ENCODE results near the gene CYYR1.

DNA sequence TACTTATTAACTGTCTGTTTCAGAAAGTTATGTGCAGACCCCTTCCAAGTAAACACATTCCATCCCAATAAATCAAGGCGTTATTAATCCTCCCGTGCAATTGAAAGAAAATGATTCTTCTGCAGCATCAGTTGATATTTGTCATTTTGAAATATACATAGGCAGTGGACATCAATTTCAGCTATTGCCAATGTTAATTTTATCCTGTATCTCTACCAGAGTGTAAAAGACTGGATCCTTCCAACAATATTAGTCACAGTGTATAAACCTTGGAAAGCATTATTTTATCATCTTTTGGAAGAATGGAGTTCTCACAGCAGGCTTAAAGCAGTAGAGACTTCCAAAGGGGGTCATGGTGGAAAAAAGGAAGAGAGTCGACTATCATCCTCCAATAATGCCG lies 150.4 kb downstream of the CYYR1 start:
- TF ChIP-seq HNF4G (IDR thresholded peaks at IDR 0.05) (no peak), EGR1 (IDR thresholded peaks at IDR 0.05; ENCODE audit: low read depth in 2 of 2) (no peak), NR2F2 (IDR thresholded peaks at IDR 0.05) (no peak), JUND (IDR thresholded peaks at IDR 0.05) (no peak), YY1 (IDR thresholded peaks at IDR 0.05) (no peak), SP1 (IDR thresholded peaks at IDR 0.05) (no peak), RXRA (IDR thresholded peaks at IDR 0.05) (no peak), GABPA (IDR thresholded peaks at IDR 0.05 in 1 of 2, conservative IDR thresholded peaks at IDR 0.05 in 1 of 2) (no peak)
- TF ChIP-seq, protein P1, sequence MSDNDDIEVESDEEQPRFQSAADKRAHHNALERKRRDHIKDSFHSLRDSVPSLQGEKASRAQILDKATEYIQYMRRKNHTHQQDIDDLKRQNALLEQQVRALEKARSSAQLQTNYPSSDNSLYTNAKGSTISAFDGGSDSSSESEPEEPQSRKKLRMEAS (IDR thresholded peaks at IDR 0.05) = no peak
- TF ChIP-seq, protein P2, sequence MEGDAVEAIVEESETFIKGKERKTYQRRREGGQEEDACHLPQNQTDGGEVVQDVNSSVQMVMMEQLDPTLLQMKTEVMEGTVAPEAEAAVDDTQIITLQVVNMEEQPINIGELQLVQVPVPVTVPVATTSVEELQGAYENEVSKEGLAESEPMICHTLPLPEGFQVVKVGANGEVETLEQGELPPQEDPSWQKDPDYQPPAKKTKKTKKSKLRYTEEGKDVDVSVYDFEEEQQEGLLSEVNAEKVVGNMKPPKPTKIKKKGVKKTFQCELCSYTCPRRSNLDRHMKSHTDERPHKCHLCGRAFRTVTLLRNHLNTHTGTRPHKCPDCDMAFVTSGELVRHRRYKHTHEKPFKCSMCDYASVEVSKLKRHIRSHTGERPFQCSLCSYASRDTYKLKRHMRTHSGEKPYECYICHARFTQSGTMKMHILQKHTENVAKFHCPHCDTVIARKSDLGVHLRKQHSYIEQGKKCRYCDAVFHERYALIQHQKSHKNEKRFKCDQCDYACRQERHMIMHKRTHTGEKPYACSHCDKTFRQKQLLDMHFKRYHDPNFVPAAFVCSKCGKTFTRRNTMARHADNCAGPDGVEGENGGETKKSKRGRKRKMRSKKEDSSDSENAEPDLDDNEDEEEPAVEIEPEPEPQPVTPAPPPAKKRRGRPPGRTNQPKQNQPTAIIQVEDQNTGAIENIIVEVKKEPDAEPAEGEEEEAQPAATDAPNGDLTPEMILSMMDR (IDR thresholded peaks at IDR 0.05; ENCODE audit: low read depth, low read length, missing input control) = no peak
- TF ChIP-seq, protein P3, sequence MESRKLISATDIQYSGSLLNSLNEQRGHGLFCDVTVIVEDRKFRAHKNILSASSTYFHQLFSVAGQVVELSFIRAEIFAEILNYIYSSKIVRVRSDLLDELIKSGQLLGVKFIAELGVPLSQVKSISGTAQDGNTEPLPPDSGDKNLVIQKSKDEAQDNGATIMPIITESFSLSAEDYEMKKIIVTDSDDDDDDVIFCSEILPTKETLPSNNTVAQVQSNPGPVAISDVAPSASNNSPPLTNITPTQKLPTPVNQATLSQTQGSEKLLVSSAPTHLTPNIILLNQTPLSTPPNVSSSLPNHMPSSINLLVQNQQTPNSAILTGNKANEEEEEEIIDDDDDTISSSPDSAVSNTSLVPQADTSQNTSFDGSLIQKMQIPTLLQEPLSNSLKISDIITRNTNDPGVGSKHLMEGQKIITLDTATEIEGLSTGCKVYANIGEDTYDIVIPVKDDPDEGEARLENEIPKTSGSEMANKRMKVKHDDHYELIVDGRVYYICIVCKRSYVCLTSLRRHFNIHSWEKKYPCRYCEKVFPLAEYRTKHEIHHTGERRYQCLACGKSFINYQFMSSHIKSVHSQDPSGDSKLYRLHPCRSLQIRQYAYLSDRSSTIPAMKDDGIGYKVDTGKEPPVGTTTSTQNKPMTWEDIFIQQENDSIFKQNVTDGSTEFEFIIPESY (IDR thresholded peaks at IDR 0.05) = no peak
- TF ChIP-seq, protein P4, sequence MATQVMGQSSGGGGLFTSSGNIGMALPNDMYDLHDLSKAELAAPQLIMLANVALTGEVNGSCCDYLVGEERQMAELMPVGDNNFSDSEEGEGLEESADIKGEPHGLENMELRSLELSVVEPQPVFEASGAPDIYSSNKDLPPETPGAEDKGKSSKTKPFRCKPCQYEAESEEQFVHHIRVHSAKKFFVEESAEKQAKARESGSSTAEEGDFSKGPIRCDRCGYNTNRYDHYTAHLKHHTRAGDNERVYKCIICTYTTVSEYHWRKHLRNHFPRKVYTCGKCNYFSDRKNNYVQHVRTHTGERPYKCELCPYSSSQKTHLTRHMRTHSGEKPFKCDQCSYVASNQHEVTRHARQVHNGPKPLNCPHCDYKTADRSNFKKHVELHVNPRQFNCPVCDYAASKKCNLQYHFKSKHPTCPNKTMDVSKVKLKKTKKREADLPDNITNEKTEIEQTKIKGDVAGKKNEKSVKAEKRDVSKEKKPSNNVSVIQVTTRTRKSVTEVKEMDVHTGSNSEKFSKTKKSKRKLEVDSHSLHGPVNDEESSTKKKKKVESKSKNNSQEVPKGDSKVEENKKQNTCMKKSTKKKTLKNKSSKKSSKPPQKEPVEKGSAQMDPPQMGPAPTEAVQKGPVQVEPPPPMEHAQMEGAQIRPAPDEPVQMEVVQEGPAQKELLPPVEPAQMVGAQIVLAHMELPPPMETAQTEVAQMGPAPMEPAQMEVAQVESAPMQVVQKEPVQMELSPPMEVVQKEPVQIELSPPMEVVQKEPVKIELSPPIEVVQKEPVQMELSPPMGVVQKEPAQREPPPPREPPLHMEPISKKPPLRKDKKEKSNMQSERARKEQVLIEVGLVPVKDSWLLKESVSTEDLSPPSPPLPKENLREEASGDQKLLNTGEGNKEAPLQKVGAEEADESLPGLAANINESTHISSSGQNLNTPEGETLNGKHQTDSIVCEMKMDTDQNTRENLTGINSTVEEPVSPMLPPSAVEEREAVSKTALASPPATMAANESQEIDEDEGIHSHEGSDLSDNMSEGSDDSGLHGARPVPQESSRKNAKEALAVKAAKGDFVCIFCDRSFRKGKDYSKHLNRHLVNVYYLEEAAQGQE (IDR thresholded peaks at IDR 0.05) = no peak
- TF ChIP-seq, protein P5, sequence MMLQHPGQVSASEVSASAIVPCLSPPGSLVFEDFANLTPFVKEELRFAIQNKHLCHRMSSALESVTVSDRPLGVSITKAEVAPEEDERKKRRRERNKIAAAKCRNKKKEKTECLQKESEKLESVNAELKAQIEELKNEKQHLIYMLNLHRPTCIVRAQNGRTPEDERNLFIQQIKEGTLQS (IDR thresholded peaks at IDR 0.05) = no peak

Data from liver (tissue), 3 donors.